Embryonic facial prominence (tissue), 1 donor: Measurements from ENCODE around the gene CNNM3.
"Not testable (repeated sequence)": the region's sequence is repeated elsewhere in the genome, so short reads cannot be mapped to it uniquely, and the experiment has no call there.

ENCODE experiments used
- DNase-seq: peaks from one replicate; pipeline ENCODE4 v3.0.0-alpha.2; 2016; ENCODE audit errors: extremely low spot score

The CNNM3 gene

GRCh38 chr2:96816127-96816835, at the start of gene CNNM3:
Gene CNNM3, plus strand, starts transcription at chr2:96816268. Its CDS starts 10 bp downstream, at chr2:96816278.
- DNase-seq = peak; percentile 69

- DNase-seq = no peak
These were observed 48.8 kb upstream of the CNNM3 start for GRCh38 chr2:96767135-96767871.

- DNase-seq = no peak
These were observed 47.9 kb upstream of the CNNM3 start for GRCh38 chr2:96768083-96768561.

GRCh38 chr2:96769814-96770213, 46.3 kb upstream of the CNNM3 start:
- DNase-seq = no peak

- DNase-seq = no peak
These were observed 45.4 kb upstream of the CNNM3 start for GRCh38 chr2:96770442-96771202.

GRCh38 chr2:96771796-96772618, 44.1 kb upstream of the CNNM3 start:
- DNase-seq = no peak

- DNase-seq = no peak
These were observed 43.0 kb upstream of the CNNM3 start for GRCh38 chr2:96772903-96773671.

GRCh38 chr2:96773922-96774321, 42.1 kb upstream of the CNNM3 start:
- DNase-seq = no peak

- no peak for DNase-seq
These were observed 40.9 kb upstream of the CNNM3 start for GRCh38 chr2:96775160-96775559.

GRCh38 chr2:96783388-96783787, 32.7 kb upstream of the CNNM3 start:
- DNase-seq = no peak

GRCh38 chr2:96787411-96787810, 28.7 kb upstream of the CNNM3 start:
- no peak for DNase-seq

- DNase-seq = no peak
These were observed 27.4 kb upstream of the CNNM3 start for GRCh38 chr2:96788442-96789244.

GRCh38 chr2:96789245-96789617, 26.8 kb upstream of the CNNM3 start:
- DNase-seq = no peak

- no peak for DNase-seq
These were observed 23.0 kb upstream of the CNNM3 start for GRCh38 chr2:96792772-96793749.

GRCh38 chr2:96795076-96795475, 21.0 kb upstream of the CNNM3 start:
- DNase-seq = no peak

GRCh38 chr2:96796497-96796896, 19.6 kb upstream of the CNNM3 start:
- not testable (repeated sequence) for DNase-seq

- no peak for DNase-seq
These were observed 18.9 kb upstream of the CNNM3 start for GRCh38 chr2:96797066-96797625.
